Smooth muscle cell of the coronary artery (primary cell): ENCODE results near the gene ZNF821. TPM values are rescaled to one million over a fixed set of nuclear protein-coding genes. Genes with fewer than 3 reads are reported as not detected.

Experiments used
- total RNA-seq: library from RNA; depleted of rRNA; stranded (reverse); fragments of >200 nt; gene quantifications from 2 replicates; pipeline ENCODE4 v1.2.3, GENCODE V29; 2014; ENCODE audit warnings: low replicate concordance

Gene ZNF821
- 5.3 and 5.6 TPM in 2 replicates for total RNA-seq

GRCh38 chr16:71883849-71884638, at the start of gene ZNF821:
TSS of gene ZNF821 (minus strand) at chr16:71884182. CDS start at chr16:71879946, 4,236 bp downstream.

GRCh38 chr16:71894921-71895678, 11.1 kb upstream of the ZNF821 start, which contains the start of gene IST1:
TSS of gene IST1 (plus strand) at chr16:71895531. CDS start at chr16:71915641, 20,110 bp downstream.

GRCh38 chr16:71845639-71846430, 38.1 kb downstream of the ZNF821 start, which contains the start of gene ATXN1L:
TSS of gene ATXN1L (plus strand) at chr16:71845976. CDS start at chr16:71849741, 3,765 bp downstream.

Other genes with a start within 250 kb of the ZNF821 start
- gene PHLPP2, start 159.5 kb downstream of the ZNF821 start, total RNA-seq = 4.0 TPM in 2 replicates
- 26.6 and 45.2 TPM in 2 replicates for gene AP1G1, start 75.3 kb downstream of the ZNF821 start, total RNA-seq
- 6.8 and 7.5 TPM in 2 replicates for gene ATXN1L, start 38.2 kb downstream of the ZNF821 start, total RNA-seq
- gene IST1, start 11.3 kb upstream of the ZNF821 start, total RNA-seq = 92.8 and 136 TPM in 2 replicates
- gene PKD1L3, start 116.2 kb upstream of the ZNF821 start, total RNA-seq = not detected in 2 replicates
- gene DHODH, start 124.6 kb upstream of the ZNF821 start, total RNA-seq = 2.3 and 2.9 TPM in 2 replicates
- 0.35 TPM in 1 of 2 replicates, not detected in the other for gene HP, start 170.3 kb upstream of the ZNF821 start, total RNA-seq
- 0.12 TPM in 1 of 2 replicates, not detected in the other for gene HPR, start 179.0 kb upstream of the ZNF821 start, total RNA-seq
- 8.1 and 8.3 TPM in 2 replicates for gene TXNL4B, start 209.4 kb upstream of the ZNF821 start, total RNA-seq
- gene DHX38, start 209.7 kb upstream of the ZNF821 start, total RNA-seq = 96.4 and 258 TPM in 2 replicates